ENCODE results near the gene EDEM2.

EDEM2 gene

GRCh38 chr20:35134472-35134871, 12.7 kb downstream of the EDEM2 start:
- TF ChIP-seq TCF12 (IDR thresholded peaks at IDR 0.05; ENCODE audit: low read depth) = no peak

GRCh38 chr20:35133735-35134134, 13.4 kb downstream of the EDEM2 start:
- TF ChIP-seq, protein P1, sequence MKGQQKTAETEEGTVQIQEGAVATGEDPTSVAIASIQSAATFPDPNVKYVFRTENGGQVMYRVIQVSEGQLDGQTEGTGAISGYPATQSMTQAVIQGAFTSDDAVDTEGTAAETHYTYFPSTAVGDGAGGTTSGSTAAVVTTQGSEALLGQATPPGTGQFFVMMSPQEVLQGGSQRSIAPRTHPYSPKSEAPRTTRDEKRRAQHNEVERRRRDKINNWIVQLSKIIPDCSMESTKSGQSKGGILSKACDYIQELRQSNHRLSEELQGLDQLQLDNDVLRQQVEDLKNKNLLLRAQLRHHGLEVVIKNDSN (IDR thresholded peaks at IDR 0.05) = no peak
- TF ChIP-seq TCF12 (IDR thresholded peaks at IDR 0.05; ENCODE audit: low read depth) = no peak
- no peak for TF ChIP-seq TAF1 (IDR thresholded peaks at IDR 0.05; ENCODE audit: low read depth)
- TF ChIP-seq, protein P2, sequence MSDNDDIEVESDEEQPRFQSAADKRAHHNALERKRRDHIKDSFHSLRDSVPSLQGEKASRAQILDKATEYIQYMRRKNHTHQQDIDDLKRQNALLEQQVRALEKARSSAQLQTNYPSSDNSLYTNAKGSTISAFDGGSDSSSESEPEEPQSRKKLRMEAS (IDR thresholded peaks at IDR 0.05) = no peak
- no peak for TF ChIP-seq EGR1 (IDR thresholded peaks at IDR 0.05)
- no peak for TF ChIP-seq YY1 (IDR thresholded peaks at IDR 0.05; ENCODE audit: low read depth)
- no peak for TF ChIP-seq EP300 (IDR thresholded peaks at IDR 0.05; ENCODE audit: borderline replicate concordance)
- TF ChIP-seq, protein P3, sequence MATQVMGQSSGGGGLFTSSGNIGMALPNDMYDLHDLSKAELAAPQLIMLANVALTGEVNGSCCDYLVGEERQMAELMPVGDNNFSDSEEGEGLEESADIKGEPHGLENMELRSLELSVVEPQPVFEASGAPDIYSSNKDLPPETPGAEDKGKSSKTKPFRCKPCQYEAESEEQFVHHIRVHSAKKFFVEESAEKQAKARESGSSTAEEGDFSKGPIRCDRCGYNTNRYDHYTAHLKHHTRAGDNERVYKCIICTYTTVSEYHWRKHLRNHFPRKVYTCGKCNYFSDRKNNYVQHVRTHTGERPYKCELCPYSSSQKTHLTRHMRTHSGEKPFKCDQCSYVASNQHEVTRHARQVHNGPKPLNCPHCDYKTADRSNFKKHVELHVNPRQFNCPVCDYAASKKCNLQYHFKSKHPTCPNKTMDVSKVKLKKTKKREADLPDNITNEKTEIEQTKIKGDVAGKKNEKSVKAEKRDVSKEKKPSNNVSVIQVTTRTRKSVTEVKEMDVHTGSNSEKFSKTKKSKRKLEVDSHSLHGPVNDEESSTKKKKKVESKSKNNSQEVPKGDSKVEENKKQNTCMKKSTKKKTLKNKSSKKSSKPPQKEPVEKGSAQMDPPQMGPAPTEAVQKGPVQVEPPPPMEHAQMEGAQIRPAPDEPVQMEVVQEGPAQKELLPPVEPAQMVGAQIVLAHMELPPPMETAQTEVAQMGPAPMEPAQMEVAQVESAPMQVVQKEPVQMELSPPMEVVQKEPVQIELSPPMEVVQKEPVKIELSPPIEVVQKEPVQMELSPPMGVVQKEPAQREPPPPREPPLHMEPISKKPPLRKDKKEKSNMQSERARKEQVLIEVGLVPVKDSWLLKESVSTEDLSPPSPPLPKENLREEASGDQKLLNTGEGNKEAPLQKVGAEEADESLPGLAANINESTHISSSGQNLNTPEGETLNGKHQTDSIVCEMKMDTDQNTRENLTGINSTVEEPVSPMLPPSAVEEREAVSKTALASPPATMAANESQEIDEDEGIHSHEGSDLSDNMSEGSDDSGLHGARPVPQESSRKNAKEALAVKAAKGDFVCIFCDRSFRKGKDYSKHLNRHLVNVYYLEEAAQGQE (IDR thresholded peaks at IDR 0.05; ENCODE audit: low read depth) = no peak
- TF ChIP-seq ZBTB7A (IDR thresholded peaks at IDR 0.05; ENCODE audit: low read depth) = no peak
- no peak for TF ChIP-seq RAD21 (IDR thresholded peaks at IDR 0.05; ENCODE audit: low read depth)
- TF ChIP-seq FOXM1 (IDR thresholded peaks at IDR 0.05; ENCODE audit: borderline replicate concordance, low read depth) = no peak
- no peak for TF ChIP-seq CREB1 (IDR thresholded peaks at IDR 0.05; ENCODE audit: low read depth)
- TF ChIP-seq NFIC (IDR thresholded peaks at IDR 0.05) = no peak
- no peak for TF ChIP-seq CEBPB (IDR thresholded peaks at IDR 0.05)
- no peak for TF ChIP-seq TEAD4 (IDR thresholded peaks at IDR 0.05)

DNA sequence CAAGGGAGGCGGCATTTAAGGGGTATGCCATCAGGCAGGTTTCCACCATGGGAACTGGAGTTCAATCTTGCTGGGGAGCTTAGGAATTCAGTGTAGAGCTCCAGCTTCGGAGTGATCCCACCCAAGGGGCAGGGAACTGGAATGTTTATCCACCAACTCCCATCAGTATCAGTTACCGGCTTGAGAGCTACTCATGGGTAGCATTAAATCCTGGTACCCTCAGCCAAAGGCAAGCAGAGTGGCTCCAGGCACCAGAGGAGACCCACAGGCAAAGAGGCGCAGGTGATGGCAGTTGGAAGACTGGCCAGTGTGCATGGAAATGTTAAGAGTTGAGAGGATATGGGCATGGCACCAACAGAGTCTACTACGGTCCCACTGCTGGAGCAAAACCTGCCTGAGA, 14.1 kb downstream of the EDEM2 start:
- TF ChIP-seq, protein P1 (IDR thresholded peaks at IDR 0.05) = no peak
- no peak for TF ChIP-seq NFIC (IDR thresholded peaks at IDR 0.05)
- TF ChIP-seq RAD21 (IDR thresholded peaks at IDR 0.05; ENCODE audit: low read depth) = no peak
- no peak for TF ChIP-seq TEAD4 (IDR thresholded peaks at IDR 0.05)
- no peak for TF ChIP-seq ZBTB7A (IDR thresholded peaks at IDR 0.05; ENCODE audit: low read depth)
- no peak for TF ChIP-seq EGR1 (IDR thresholded peaks at IDR 0.05)
- no peak for TF ChIP-seq EP300 (IDR thresholded peaks at IDR 0.05; ENCODE audit: borderline replicate concordance)
- no peak for TF ChIP-seq CEBPB (IDR thresholded peaks at IDR 0.05)
- no peak for TF ChIP-seq TCF12 (IDR thresholded peaks at IDR 0.05; ENCODE audit: low read depth)
- no peak for TF ChIP-seq FOXM1 (IDR thresholded peaks at IDR 0.05; ENCODE audit: borderline replicate concordance, low read depth)
- no peak for TF ChIP-seq TAF1 (IDR thresholded peaks at IDR 0.05; ENCODE audit: low read depth)
- TF ChIP-seq, protein P3 (IDR thresholded peaks at IDR 0.05; ENCODE audit: low read depth) = no peak
- no peak for TF ChIP-seq CREB1 (IDR thresholded peaks at IDR 0.05; ENCODE audit: low read depth)
- TF ChIP-seq, protein P2 (IDR thresholded peaks at IDR 0.05) = no peak
- no peak for TF ChIP-seq YY1 (IDR thresholded peaks at IDR 0.05; ENCODE audit: low read depth)

DNA sequence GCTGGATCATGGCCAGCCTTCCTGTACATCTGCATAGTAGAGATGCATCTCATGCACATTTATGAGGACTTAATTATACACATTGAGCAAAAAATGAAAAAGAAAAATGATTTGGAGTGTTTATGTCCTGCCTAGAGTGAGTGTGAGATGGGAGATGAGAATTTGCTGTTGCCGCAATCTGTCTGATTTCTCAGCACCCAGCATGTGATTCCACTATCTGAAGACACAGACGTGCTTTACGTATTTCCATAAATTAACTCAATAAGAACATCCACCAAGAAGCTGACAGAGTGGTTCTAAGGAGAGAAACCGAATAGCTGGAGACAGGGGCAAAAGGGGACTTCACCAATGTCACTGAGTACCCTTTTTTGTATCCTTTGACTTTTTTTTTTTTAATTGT, 15.2 kb downstream of the EDEM2 start:
- TF ChIP-seq, protein P1 (IDR thresholded peaks at IDR 0.05) = no peak
- TF ChIP-seq NFIC (IDR thresholded peaks at IDR 0.05) (no peak), ZBTB7A (IDR thresholded peaks at IDR 0.05; ENCODE audit: low read depth) (no peak), TCF12 (IDR thresholded peaks at IDR 0.05; ENCODE audit: low read depth) (no peak), YY1 (IDR thresholded peaks at IDR 0.05; ENCODE audit: low read depth) (no peak), CREB1 (IDR thresholded peaks at IDR 0.05; ENCODE audit: low read depth) (no peak), TEAD4 (IDR thresholded peaks at IDR 0.05) (no peak), FOXM1 (IDR thresholded peaks at IDR 0.05; ENCODE audit: borderline replicate concordance, low read depth) (no peak), CEBPB (IDR thresholded peaks at IDR 0.05) (no peak), TAF1 (IDR thresholded peaks at IDR 0.05; ENCODE audit: low read depth) (no peak), RAD21 (IDR thresholded peaks at IDR 0.05; ENCODE audit: low read depth) (no peak), EP300 (IDR thresholded peaks at IDR 0.05; ENCODE audit: borderline replicate concordance) (no peak), EGR1 (IDR thresholded peaks at IDR 0.05) (no peak)
- TF ChIP-seq, protein P3 (IDR thresholded peaks at IDR 0.05; ENCODE audit: low read depth) = no peak
- TF ChIP-seq, protein P2 (IDR thresholded peaks at IDR 0.05) = no peak
